HG03354 (cell line): ENCODE results near the gene ARL5C.

ENCODE experiments used
- ATAC-seq: cut with Tn5 transposase; IDR thresholded peaks from one replicate; pipeline ENCODE4 v1.9.1; 2021; ENCODE audit warnings: mild to moderate bottlenecking; ENCODE audit not compliant: unreplicated experiment, poor library complexity, severe bottlenecking

The ARL5C gene

GRCh38 chr17:39165841-39166349 lies at the start of gene ARL5C:
ARL5C (minus strand) TSS chr17:39166161; CDS start chr17:39165760, 401 bp downstream.
- no peak for ATAC-seq

- ATAC-seq: no peak
Observed at GRCh38 chr17:39213852-39214251, 47.9 kb upstream of the ARL5C start.

- no peak for ATAC-seq
Observed at GRCh38 chr17:39212841-39213480, 47.0 kb upstream of the ARL5C start.

- no peak for ATAC-seq
Observed at GRCh38 chr17:39212195-39212810, 46.3 kb upstream of the ARL5C start.

GRCh38 chr17:39210093-39210434 lies 44.1 kb upstream of the ARL5C start:
- ATAC-seq: no peak

GRCh38 chr17:39209317-39210092 lies 43.5 kb upstream of the ARL5C start:
- ATAC-seq: no peak

- ATAC-seq: peak; percentile 50
Observed at GRCh38 chr17:39208893-39209292, 42.9 kb upstream of the ARL5C start.

- no peak for ATAC-seq
Observed at GRCh38 chr17:39208136-39208535, 42.2 kb upstream of the ARL5C start.

- no peak for ATAC-seq
Observed at GRCh38 chr17:39205112-39205526, 39.2 kb upstream of the ARL5C start.

GRCh38 chr17:39204245-39204644 lies 38.3 kb upstream of the ARL5C start:
- no peak for ATAC-seq

- ATAC-seq: no peak
Observed at GRCh38 chr17:39200957-39201510, 35.1 kb upstream of the ARL5C start.

- peak; percentile 67 for ATAC-seq
Observed at GRCh38 chr17:39200070-39200879, 34.3 kb upstream of the ARL5C start, which contains the start of gene RPL19. RPL19 (plus strand) TSS chr17:39200283; CDS start chr17:39200345, 62 bp downstream.

- ATAC-seq: peak; percentile 61
Observed at GRCh38 chr17:39199820-39200069, 33.8 kb upstream of the ARL5C start.

- ATAC-seq: no peak
Observed at GRCh38 chr17:39198186-39198566, 32.2 kb upstream of the ARL5C start.

- no peak for ATAC-seq
Observed at GRCh38 chr17:39197380-39198185, 31.6 kb upstream of the ARL5C start, which contains the start of gene CACNB1. CACNB1 (minus strand) TSS chr17:39197669; CDS start chr17:39197495, 174 bp downstream.

- ATAC-seq: no peak
Observed at GRCh38 chr17:39196808-39197291, 30.9 kb upstream of the ARL5C start.

GRCh38 chr17:39196241-39196807 lies 30.4 kb upstream of the ARL5C start:
- ATAC-seq: no peak

GRCh38 chr17:39195568-39196160 lies 29.7 kb upstream of the ARL5C start:
- ATAC-seq: no peak
